ENCODE measurements around the gene NWD2. TPM values are rescaled to one million over a fixed set of nuclear protein-coding genes. Genes with fewer than 3 reads are reported as not detected.

Gene NWD2
- polyA plus RNA-seq, 1 donor, result 0.64 TPM

DNA sequence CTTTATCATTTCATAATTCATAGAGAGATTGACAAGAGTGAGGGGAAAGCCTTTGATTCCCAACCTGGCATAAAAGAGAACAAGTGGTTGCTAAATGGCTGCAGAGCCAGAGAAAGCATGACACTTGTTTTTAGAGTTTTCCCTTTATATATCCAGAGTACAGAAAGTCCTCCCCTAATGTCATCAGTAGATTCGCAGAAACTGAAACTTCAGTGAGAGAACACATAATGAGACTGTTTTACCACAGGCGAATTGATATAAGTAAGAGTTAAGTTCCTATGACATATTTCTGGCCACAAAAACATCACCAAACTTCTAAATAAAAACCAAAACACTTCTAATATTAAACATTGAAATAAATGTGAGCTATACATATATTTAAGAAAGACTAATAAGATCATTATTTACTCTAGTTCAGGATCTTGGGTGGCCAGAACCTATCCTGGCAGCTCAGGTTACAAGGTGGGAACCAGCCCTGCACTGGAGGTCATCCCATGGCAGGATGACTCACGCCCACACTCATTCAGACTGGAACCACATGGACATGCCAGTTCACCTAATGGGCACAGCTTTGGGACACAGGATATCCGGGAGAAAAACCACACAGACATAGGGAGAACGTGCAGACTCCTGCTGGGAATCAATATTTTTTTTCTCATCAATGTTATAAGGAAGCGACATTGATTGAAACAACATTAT is 35.5 kb downstream of the NWD2 start:
- DNase-seq, result no peak
- WGBS (ENCODE audit: insufficient coverage, low lambda C conversion rate), result 83% methylated on average over 1 of the region's 6 CpGs
- Histone ChIP-seq H3K27me3 (ENCODE audit: control insufficient read depth, insufficient read depth, low read length) (no peaks in the 10 kb centered on the region), H3K4me1 (ENCODE audit: control insufficient read depth, insufficient read depth, low read length) (no peaks in the 10 kb centered on the region), H3K9me3 (ENCODE audit: control insufficient read depth, low read depth, low read length) (no peaks in the 10 kb centered on the region), H3K4me3 (ENCODE audit: low read length) (no peak overlapping the region), H3K36me3 (ENCODE audit: control insufficient read depth, insufficient read depth, low read length) (no peaks in the 10 kb centered on the region), H3K27ac (ENCODE audit: low read length) (no peak overlapping the region)

DNA sequence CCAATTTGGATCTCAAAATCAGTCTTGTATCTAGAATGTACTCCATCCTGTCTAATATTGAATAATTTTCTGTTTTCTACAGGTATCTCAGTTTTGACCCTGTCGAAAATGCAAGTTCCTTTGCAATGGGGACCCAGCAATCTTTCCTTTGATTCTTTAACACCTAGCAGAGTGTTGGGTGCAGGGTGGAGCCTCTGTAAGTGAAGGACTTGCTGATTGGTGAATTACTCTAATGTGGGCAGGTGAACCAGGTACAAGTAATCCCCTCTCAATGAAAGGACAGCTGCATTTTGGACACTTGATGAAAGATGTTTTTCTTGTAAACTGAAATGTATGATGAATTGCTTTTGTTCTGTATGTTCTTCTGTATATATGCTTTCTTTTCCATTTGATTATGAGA is 54.9 kb downstream of the NWD2 start:
- no peak for DNase-seq
- WGBS (ENCODE audit: insufficient coverage, low lambda C conversion rate), result no CpG with 5 or more reads among the region's 1 CpG
- no peaks in the 10 kb centered on the region for H3K36me3 ChIP-seq (ENCODE audit: control insufficient read depth, insufficient read depth, low read length)
- no peaks in the 10 kb centered on the region for H3K9me3 ChIP-seq (ENCODE audit: control insufficient read depth, low read depth, low read length)
- H3K27ac ChIP-seq (ENCODE audit: low read length), result no peak overlapping the region
- no peaks in the 10 kb centered on the region for H3K27me3 ChIP-seq (ENCODE audit: control insufficient read depth, insufficient read depth, low read length)
- no peak overlapping the region for H3K4me3 ChIP-seq (ENCODE audit: low read length)
- H3K4me1 ChIP-seq (ENCODE audit: control insufficient read depth, insufficient read depth, low read length), result no peaks in the 10 kb centered on the region

DNA sequence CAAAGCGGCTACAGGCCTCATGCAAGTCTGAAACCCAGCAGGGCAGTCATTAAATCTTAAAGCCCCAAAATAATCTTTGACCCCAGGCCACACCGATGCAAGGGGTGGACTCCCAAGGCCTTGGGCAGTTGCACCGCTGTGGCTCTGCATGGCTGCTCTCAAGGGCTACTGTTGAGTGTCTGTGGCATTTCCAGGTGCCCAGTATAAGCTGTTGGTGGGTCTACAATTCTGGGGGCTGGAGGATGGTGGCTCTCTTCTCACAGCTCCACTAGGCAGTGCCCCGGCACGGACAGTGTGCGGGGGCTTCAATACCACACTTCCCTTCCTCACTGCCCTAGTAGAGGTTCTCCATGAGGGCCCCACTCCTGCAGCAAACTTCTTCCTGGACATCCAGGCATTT is 60.1 kb downstream of the NWD2 start:
- H3K27ac ChIP-seq (ENCODE audit: low read length), result no peak overlapping the region
- no peak overlapping the region for H3K4me3 ChIP-seq (ENCODE audit: low read length)
- no CpG with 5 or more reads among the region's 6 CpGs for WGBS (ENCODE audit: insufficient coverage, low lambda C conversion rate)
- no peaks in the 10 kb centered on the region for H3K27me3 ChIP-seq (ENCODE audit: control insufficient read depth, insufficient read depth, low read length)
- DNase-seq, result no peak
- H3K4me1 ChIP-seq (ENCODE audit: control insufficient read depth, insufficient read depth, low read length), result no peaks in the 10 kb centered on the region
- H3K36me3 ChIP-seq (ENCODE audit: control insufficient read depth, insufficient read depth, low read length), result no peaks in the 10 kb centered on the region
- no peaks in the 10 kb centered on the region for H3K9me3 ChIP-seq (ENCODE audit: control insufficient read depth, low read depth, low read length)

DNA sequence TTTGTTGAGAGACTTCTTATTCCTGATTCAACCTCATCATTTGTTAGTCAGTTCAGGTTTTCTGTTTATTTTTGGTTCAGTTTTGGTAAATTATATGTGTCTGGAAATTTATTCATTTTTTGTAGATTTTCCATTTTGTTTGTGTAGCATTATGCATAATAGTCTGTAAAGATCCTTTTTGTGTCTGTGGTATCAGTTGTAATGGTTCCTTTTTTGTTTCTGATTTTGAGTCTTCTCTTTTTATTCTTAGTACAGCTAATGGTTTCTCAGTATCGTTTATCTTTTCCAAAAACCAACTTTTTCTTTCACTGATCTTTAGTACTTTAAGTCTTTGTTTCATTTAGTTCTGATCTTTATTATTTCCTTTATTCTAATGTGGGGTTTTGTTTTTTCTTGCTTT is 61.4 kb downstream of the NWD2 start:
- WGBS (ENCODE audit: insufficient coverage, low lambda C conversion rate), result 89% methylated on average over 1 of the region's 1 CpG
- no peaks in the 10 kb centered on the region for H3K36me3 ChIP-seq (ENCODE audit: control insufficient read depth, insufficient read depth, low read length)
- no peaks in the 10 kb centered on the region for H3K9me3 ChIP-seq (ENCODE audit: control insufficient read depth, low read depth, low read length)
- H3K4me1 ChIP-seq (ENCODE audit: control insufficient read depth, insufficient read depth, low read length), result no peaks in the 10 kb centered on the region
- no peak for DNase-seq
- H3K27me3 ChIP-seq (ENCODE audit: control insufficient read depth, insufficient read depth, low read length), result no peaks in the 10 kb centered on the region
- H3K4me3 ChIP-seq (ENCODE audit: low read length), result no peak overlapping the region
- no peak overlapping the region for H3K27ac ChIP-seq (ENCODE audit: low read length)

DNA sequence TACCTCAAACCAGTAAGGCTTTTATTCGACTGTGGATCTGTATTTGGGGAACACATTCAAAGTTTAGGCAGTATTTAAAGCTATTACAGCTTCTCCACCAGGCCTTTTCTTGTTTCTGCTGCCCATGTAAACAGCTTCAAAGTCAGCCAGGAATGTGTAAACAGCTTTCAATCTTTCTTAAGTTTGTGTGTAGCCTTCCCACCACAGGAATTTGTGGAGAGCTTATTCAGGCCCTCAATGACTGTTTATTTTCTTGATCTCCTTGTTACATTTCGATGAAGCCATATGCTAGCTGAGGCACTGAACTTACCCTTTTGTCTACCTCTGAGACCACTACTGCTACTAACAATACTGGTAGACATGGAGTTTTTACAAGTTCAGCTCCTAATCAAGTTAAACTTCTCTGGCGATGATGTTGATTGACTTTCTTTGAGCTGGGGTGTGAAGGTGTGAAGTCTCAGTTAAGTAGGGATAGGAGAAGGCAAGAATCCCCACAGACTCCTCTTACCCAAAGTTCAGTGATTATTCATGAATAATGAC is 72.6 kb downstream of the NWD2 start:
- no peaks in the 10 kb centered on the region for H3K9me3 ChIP-seq (ENCODE audit: control insufficient read depth, low read depth, low read length)
- no peak overlapping the region for H3K4me3 ChIP-seq (ENCODE audit: low read length)
- no peaks in the 10 kb centered on the region for H3K27me3 ChIP-seq (ENCODE audit: control insufficient read depth, insufficient read depth, low read length)
- no peak overlapping the region for H3K27ac ChIP-seq (ENCODE audit: low read length)
- WGBS (ENCODE audit: insufficient coverage, low lambda C conversion rate), result no CpG with 5 or more reads among the region's 3 CpGs
- no peaks in the 10 kb centered on the region for H3K36me3 ChIP-seq (ENCODE audit: control insufficient read depth, insufficient read depth, low read length)
- DNase-seq, result peak in 1 of 2 donors; percentile 2
- H3K4me1 ChIP-seq (ENCODE audit: control insufficient read depth, insufficient read depth, low read length), result no peaks in the 10 kb centered on the region

DNA sequence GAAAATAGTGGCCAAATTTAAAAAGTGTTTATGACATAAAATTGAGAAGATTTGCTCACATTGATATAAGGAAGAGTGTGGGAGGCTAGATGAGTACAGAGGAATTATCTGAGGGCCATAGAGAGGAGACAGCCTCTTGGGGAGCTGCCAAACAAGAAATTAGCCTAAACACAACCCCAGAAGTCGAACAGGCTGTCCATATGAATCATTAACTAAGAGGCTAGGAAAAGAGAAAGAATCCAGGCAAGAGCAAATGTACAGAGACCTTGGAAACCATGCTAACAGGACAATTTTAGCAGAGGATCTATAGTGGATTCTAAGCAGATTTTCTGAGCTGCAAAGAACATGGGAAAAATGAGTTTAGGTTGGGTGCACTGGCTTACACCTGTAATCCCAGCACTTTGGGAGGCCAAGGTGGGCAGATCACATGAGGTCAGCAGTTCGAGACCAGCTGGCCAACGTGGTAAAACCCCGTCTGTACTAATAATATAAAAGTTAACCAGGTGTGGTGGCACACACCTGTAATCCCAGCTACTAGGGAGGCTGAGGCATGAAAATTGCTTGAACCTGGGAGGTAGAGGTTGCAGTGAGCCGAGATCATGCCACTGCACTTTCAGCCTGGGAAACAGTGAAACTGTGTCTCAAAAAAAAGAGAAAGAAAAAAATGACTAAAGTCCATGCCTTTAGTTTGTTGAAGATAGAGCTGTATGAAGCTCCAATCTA is 76.1 kb downstream of the NWD2 start:
- Histone ChIP-seq H3K27me3 (ENCODE audit: control insufficient read depth, insufficient read depth, low read length) (no peaks in the 10 kb centered on the region), H3K4me3 (ENCODE audit: low read length) (no peak overlapping the region), H3K36me3 (ENCODE audit: control insufficient read depth, insufficient read depth, low read length) (no peaks in the 10 kb centered on the region), H3K27ac (ENCODE audit: low read length) (no peak overlapping the region), H3K9me3 (ENCODE audit: control insufficient read depth, low read depth, low read length) (no peaks in the 10 kb centered on the region), H3K4me1 (ENCODE audit: control insufficient read depth, insufficient read depth, low read length) (no peaks in the 10 kb centered on the region)
- no CpG with 5 or more reads among the region's 5 CpGs for WGBS (ENCODE audit: insufficient coverage, low lambda C conversion rate)
- no peak for DNase-seq

DNA sequence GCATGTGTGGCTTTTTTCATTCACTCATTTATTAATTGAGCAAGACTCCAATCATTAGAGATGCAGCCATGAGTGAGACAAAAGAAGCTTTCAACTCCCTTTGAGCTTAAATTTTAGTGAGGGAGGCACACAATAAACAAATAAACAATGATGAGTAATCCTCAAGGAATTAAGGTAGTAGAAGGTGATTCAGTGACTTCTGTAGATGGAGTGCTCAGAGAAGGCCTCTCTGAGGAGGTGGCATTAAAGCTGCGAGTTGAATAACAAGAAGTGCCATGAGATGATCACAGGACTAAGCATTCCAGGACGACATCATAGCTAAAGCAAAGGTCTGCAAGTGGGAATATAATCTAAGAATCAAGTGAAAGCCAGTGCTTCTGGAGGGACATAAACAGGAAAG is 77.6 kb downstream of the NWD2 start:
- no peak for DNase-seq
- H3K36me3 ChIP-seq (ENCODE audit: control insufficient read depth, insufficient read depth, low read length), result no peaks in the 10 kb centered on the region
- no peak overlapping the region for H3K4me3 ChIP-seq (ENCODE audit: low read length)
- H3K4me1 ChIP-seq (ENCODE audit: control insufficient read depth, insufficient read depth, low read length), result no peaks in the 10 kb centered on the region
- no CpG with 5 or more reads among the region's 2 CpGs for WGBS (ENCODE audit: insufficient coverage, low lambda C conversion rate)
- H3K27ac ChIP-seq (ENCODE audit: low read length), result no peak overlapping the region
- H3K9me3 ChIP-seq (ENCODE audit: control insufficient read depth, low read depth, low read length), result no peaks in the 10 kb centered on the region
- no peaks in the 10 kb centered on the region for H3K27me3 ChIP-seq (ENCODE audit: control insufficient read depth, insufficient read depth, low read length)

DNA sequence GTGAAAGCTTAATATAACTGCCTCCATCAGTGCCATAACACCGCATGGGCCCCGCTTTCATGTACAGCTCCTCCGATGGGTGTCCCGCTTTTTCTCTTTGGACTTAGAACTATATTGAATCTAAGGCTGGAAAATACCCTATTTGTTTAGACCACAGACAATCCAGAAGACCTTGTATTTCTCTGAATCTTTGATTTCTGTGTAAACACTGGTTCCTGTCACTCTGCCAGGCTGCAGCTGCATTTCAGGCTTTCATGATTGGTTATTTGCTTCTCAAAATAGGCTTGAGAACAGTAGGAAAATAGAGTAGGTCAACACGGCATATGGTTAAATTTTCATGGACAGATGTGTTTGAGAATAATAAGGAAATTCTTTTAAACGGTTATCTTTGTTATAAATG is 80.0 kb downstream of the NWD2 start:
- WGBS (ENCODE audit: insufficient coverage, low lambda C conversion rate), result 50% methylated on average over 1 of the region's 6 CpGs
- H3K4me3 ChIP-seq (ENCODE audit: low read length), result no peak overlapping the region
- H3K4me1 ChIP-seq (ENCODE audit: control insufficient read depth, insufficient read depth, low read length), result no peaks in the 10 kb centered on the region
- H3K36me3 ChIP-seq (ENCODE audit: control insufficient read depth, insufficient read depth, low read length), result no peaks in the 10 kb centered on the region
- H3K27me3 ChIP-seq (ENCODE audit: control insufficient read depth, insufficient read depth, low read length), result no peaks in the 10 kb centered on the region
- no peak overlapping the region for H3K27ac ChIP-seq (ENCODE audit: low read length)
- H3K9me3 ChIP-seq (ENCODE audit: control insufficient read depth, low read depth, low read length), result no peaks in the 10 kb centered on the region
- no peak for DNase-seq

DNA sequence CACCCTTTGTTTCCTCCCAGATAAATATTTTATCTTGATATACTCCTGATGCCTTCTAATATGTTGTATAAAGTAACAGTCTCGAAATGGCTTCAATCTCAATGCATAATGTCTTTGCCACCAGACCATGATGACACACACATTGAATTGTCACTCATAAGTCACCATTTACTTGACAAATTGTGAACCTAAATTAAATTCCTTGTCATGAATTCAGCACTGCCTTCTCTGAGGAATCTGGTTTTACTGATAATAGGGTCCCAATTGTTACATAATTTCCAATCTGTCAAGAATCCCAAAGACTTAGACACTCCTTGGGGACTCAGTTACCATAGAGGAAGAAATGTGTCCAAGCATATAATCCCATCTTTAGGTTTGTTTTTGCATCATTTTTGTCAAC is 82.3 kb downstream of the NWD2 start:
- no CpG with 5 or more reads among the region's 1 CpG for WGBS (ENCODE audit: insufficient coverage, low lambda C conversion rate)
- no peaks in the 10 kb centered on the region for H3K9me3 ChIP-seq (ENCODE audit: control insufficient read depth, low read depth, low read length)
- H3K27ac ChIP-seq (ENCODE audit: low read length), result no peak overlapping the region
- H3K36me3 ChIP-seq (ENCODE audit: control insufficient read depth, insufficient read depth, low read length), result no peaks in the 10 kb centered on the region
- no peak overlapping the region for H3K4me3 ChIP-seq (ENCODE audit: low read length)
- H3K4me1 ChIP-seq (ENCODE audit: control insufficient read depth, insufficient read depth, low read length), result no peaks in the 10 kb centered on the region
- DNase-seq, result no peak
- H3K27me3 ChIP-seq (ENCODE audit: control insufficient read depth, insufficient read depth, low read length), result no peaks in the 10 kb centered on the region

DNA sequence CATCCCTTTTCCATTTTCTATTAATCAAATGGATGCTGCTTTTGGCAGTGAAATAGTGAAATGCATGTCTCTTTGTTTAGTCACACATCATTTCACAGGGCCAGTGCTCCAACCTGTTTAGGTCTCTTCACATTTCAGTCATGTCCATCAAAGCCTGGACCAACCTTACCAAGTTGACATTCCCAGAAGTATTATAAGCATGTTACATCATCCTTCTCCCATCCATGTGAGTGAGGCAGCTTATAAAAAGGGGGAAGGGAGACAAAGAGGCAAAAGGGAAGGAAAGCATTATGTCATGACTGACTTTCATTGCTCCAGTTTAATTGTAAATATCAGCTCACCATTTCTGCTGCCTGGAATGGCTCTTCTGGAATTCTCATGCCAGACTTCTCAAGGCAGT is 94.4 kb downstream of the NWD2 start:
- no peaks in the 10 kb centered on the region for H3K36me3 ChIP-seq (ENCODE audit: control insufficient read depth, insufficient read depth, low read length)
- H3K27ac ChIP-seq (ENCODE audit: low read length), result no peak overlapping the region
- H3K4me1 ChIP-seq (ENCODE audit: control insufficient read depth, insufficient read depth, low read length), result no peaks in the 10 kb centered on the region
- no peaks in the 10 kb centered on the region for H3K27me3 ChIP-seq (ENCODE audit: control insufficient read depth, insufficient read depth, low read length)
- no peaks in the 10 kb centered on the region for H3K9me3 ChIP-seq (ENCODE audit: control insufficient read depth, low read depth, low read length)
- no peak overlapping the region for H3K4me3 ChIP-seq (ENCODE audit: low read length)
- no peak for DNase-seq

DNA sequence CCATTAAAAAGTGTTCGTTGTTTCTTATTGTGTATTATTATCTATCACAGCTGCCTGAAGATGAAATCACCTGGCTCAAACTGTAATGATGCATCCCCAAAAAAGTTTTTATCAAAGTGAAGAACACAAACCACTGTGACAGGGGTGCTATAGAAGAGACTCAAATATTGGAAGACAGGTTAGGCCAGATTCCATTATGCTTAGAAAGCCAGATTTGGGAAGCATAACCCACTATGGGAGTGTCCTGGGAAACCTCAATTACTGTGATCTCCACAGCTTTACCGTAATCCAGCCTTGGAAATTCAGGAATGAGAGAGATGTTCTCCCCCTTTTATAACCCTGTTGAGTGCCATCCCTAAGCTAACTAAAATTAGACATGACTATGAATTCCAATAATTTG is 114.2 kb downstream of the NWD2 start:
- no peaks in the 10 kb centered on the region for H3K36me3 ChIP-seq (ENCODE audit: control insufficient read depth, insufficient read depth, low read length)
- H3K4me3 ChIP-seq (ENCODE audit: low read length), result no peak overlapping the region
- DNase-seq, result no peak
- no peaks in the 10 kb centered on the region for H3K9me3 ChIP-seq (ENCODE audit: control insufficient read depth, low read depth, low read length)
- no CpG with 5 or more reads among the region's 2 CpGs for WGBS (ENCODE audit: insufficient coverage, low lambda C conversion rate)
- H3K27ac ChIP-seq (ENCODE audit: low read length), result no peak overlapping the region
- H3K27me3 ChIP-seq (ENCODE audit: control insufficient read depth, insufficient read depth, low read length), result no peaks in the 10 kb centered on the region
- no peaks in the 10 kb centered on the region for H3K4me1 ChIP-seq (ENCODE audit: control insufficient read depth, insufficient read depth, low read length)

All from large intestine (tissue), 3 donors.